Effector CD8-positive, alpha-beta T cell (primary cell): ENCODE data around the gene MUC5B.
"Not testable (repeated sequence)": the region's sequence is repeated elsewhere in the genome, so short reads cannot be mapped to it uniquely, and the experiment has no call there.

Experiments
- DNase-seq: peaks from one replicate; lab custom pipeline; 2025; lab: John Stamatoyannopoulos, UW

Gene MUC5B

DNA sequence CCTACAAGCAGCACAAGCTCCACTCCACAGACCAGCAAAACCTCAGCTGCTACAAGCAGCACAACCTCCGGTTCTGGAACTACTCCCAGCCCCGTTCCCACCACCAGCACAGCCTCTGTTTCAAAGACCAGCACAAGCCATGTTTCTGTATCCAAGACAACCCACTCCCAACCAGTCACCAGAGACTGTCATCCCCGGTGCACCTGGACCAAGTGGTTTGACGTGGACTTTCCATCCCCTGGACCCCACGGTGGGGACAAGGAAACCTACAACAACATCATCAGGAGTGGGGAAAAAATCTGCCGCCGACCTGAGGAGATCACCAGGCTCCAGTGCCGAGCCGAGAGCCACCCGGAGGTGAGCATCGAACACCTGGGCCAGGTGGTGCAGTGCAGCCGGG is 33.0 kb upstream of the MUC5B start:
- not testable (repeated sequence) for DNase-seq

DNA sequence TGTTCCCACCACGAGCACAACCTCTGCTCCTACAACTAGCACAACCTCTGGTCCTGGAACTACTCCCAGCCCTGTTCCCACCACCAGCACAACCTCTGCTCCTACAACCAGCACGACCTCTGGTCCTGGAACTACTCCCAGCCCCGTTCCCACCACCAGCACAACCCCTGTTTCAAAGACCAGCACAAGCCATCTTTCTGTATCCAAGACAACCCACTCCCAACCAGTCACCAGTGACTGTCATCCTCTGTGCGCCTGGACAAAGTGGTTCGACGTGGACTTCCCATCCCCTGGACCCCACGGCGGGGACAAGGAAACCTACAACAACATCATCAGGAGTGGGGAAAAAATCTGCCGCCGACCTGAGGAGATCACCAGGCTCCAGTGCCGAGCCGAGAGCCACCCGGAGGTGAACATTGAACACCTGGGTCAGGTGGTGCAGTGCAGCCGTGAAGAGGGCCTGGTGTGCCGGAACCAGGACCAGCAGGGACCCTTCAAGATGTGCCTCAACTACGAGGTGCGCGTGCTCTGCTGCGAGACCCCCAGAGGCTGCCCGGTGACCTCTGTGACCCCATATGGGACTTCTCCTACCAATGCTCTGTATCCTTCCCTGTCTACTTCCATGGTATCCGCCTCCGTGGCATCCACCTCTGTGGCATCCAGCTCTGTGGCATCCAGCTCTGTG is 30.9 kb upstream of the MUC5B start:
- not testable (repeated sequence) for DNase-seq

GRCh38 chr11:1192741-1193325 is 30.0 kb upstream of the MUC5B start:
- DNase-seq = no peak

GRCh38 chr11:1193326-1194230 is 29.3 kb upstream of the MUC5B start:
- DNase-seq = no peak

GRCh38 chr11:1194231-1194976 is 28.5 kb upstream of the MUC5B start:
- no peak for DNase-seq

GRCh38 chr11:1194977-1195681 is 27.7 kb upstream of the MUC5B start:
- DNase-seq = no peak

- no peak for DNase-seq
Measured at GRCh38 chr11:1195682-1196515, 27.0 kb upstream of the MUC5B start.

DNA sequence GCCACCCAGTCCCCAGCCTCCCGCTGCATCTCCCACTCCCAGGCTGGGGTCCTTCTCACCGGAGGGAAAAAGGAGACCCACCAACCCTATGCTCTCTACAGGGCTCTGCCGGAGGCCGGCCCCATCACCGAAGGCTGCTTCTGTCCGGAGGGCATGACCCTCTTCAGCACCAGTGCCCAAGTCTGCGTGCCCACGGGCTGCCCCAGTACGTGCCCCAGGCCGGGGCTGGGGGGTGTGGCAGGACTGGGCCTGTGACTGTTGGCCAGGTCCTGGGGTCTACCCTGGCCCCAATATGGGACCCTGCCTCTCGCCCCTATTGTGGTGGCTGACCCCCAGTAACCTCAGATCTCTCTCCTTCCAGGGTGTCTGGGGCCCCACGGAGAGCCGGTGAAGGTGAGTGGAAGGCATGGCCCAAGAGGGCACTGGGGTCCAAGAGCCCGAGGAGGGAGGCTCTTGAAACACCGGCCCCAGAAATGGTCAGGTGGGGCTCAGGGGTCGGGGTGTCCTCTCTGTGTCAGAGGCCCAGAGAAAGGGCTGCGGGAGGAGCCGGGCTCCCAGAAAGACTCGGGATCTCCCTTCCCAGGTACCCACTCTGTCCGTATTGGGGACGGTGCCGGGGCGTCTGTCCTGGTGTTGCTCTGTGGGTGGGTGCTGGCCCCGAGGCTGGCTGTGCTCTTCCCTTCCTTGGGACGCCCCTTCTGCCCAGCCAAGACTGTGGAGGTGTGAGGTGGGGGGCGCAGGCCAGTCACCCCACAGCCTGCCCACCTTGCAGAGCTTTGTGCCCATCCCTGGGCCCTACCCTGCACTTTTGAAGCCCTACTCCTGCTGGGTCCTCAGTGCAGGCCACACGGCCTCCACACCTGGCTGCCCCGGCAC is 26.1 kb upstream of the MUC5B start:
- DNase-seq = no peak

DNA sequence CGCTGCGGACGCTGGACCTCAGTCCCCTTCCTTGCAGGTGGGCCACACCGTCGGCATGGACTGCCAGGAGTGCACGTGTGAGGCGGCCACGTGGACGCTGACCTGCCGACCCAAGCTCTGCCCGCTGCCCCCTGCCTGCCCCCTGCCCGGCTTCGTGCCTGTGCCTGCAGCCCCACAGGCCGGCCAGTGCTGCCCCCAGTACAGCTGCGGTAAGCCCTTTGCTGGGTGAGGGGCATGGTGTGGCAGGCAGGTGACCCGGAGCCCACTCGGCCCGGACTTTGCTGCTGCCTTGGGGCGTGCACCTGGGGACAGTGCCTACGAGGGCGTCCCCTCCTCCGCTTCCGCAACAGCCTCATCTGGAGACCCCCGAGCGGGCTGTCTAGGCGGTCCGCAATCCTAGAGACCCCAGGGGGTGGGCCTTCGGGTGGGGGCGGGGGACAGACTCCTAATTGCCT is 25.4 kb upstream of the MUC5B start:
- DNase-seq = no peak

DNA sequence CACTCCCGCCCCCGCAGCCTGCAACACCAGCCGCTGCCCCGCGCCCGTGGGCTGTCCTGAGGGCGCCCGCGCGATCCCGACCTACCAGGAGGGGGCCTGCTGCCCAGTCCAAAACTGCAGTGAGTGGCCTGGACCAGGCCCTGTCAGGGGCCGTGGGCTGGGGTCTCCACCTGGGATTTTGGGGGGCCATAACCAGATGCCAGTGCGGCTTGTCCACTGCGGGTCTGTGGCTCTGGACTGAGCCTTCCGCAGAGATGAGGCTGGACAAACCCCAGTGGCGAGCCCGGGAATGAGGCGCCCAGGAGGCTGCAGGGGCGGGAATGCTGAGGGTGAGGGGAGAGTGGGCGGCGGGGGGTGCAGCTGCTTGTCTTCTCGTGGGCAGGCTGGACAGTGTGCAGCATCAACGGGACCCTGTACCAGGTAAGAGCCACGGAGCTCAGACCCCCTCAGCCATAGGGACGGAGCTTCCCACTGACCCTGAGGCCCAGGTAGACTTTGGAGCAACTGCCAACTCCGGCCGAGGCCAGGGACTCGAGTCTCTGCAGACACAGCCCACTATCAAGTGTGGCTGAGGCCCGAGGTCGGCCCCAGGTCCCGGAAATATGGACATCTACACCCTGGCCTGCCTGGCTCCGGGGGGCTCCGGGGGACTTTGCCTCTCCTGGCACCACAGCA is 24.8 kb upstream of the MUC5B start:
- DNase-seq = no peak

DNA sequence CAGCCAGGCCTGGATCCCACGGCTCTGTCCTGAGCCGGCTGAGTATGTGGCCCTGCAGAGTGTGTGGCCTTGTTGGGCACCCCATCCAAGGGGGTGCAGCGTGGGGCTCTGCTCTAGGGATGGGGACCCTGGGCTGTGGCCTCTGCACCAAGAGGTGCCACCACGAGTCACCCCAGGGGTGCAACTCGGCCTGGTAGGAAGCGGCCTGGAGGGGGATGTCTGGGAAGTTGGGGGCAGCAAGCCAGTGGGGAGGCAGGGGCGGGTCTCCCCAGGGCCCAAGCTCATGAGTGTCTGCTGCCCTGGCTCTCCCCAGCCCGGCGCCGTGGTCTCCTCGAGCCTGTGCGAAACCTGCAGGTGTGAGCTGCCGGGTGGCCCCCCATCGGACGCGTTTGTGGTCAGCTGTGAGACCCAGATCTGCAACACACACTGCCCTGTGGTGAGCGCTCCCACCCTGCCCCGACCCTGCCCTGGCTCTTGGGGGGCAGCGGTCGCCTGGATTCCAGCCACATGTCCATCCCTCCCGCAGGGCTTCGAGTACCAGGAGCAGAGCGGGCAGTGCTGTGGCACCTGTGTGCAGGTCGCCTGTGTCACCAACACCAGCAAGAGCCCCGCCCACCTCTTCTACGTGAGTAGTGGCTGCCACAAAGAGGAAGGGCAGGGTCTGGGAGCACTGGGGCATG is 24.2 kb upstream of the MUC5B start:
- DNase-seq = no peak

DNA sequence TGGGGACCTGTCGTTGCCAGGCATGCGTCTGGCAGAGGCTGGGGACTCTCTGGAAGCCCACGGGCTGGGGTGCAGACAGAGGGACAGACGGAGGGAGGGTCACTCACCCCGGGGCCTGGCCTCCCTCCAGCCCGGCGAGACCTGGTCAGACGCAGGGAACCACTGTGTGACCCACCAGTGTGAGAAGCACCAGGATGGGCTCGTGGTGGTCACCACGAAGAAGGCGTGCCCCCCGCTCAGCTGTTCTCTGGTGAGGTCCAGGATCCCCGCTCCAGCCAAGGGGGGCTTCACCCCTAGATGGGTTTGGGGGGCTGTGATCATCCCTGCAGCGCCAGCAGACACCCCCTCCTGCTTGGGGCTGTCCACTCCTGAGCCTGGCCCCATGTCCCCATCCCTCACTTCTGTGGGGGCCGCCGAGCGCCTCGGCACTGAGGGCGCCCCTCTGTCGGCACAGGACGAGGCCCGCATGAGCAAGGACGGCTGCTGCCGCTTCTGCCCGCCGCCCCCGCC is 23.6 kb upstream of the MUC5B start:
- no peak for DNase-seq

- DNase-seq = no peak
Measured at GRCh38 chr11:1199751-1200610, 22.9 kb upstream of the MUC5B start.

DNA sequence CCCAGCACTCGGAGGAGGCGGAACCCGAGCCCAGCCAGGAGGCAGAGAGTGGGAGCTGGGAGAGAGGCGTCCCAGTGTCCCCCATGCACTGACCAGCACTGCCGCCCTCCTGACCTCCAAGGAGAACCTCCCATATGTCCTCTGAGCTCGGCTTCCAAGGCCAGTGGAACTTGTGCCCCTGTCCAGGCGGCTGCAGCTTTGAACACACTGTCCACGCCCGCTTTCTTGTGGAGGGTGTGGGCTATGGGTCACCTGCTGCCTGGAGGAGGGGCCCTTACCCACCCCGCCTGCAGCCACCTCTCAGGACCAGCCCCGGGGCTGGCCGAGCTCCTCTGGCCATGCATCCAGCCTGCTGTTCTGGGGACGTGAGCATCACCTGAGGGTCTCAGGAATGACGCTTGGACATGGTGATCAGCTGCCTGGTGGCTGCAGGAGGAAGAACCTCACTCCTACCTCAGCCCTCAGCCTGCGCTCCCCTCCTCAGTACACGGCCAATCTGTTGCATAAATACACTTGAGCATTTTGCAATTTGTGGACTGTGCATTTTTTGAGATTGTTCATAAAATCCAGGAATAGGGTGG is 22.2 kb upstream of the MUC5B start:
- DNase-seq = no peak

- no peak for DNase-seq
Measured at GRCh38 chr11:1201395-1202153, 21.3 kb upstream of the MUC5B start.

DNA sequence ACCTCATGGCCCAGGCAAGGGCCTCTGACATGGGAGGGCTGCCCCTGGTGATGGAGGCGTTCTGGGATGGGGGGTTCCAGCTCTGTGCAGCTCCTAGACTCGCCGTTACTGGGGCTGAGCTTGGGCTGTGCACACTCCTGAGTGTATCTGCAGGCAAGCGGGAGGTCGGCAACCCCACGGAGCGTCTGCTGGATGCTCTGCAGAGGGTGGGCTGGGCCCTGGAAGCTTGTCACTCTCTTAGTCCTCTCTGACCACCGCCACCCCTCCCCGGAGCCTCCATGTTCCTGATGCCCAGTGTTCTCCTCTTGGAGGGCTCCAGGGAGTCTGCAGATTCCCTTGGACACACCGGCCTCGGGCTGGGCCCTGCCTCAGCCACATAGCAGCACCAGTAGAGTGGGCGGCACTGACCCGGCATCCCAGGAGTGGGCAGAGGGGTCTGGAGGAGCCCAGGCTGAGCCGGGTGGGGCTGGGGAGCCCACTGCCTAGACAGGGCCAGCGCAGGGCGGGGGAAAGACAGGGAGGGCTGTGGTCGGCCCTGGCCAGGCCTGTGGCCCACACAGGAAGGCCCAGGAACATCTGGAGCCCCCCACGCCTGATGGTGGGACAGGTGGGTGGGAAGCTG is 20.6 kb upstream of the MUC5B start:
- DNase-seq = no peak
